BJ (cell line): Measurements from ENCODE around the gene NF1. TPM values are rescaled to one million over a fixed set of nuclear protein-coding genes. Genes with fewer than 3 reads are reported as not detected.

Source experiments
- CTCF ChIA-PET: fragments of 350-600 bp; formaldehyde crosslinking; extraction: SDS; loops from one replicate; lab custom pipeline; 2021; ENCODE audit warnings: antibody characterized with exemption, inconsistent platforms; lab: Yijun Ruan, JAX
- POLR2A ChIA-PET: fragments of 300-600 bp; sonication (Branson Sonifier 250); formaldehyde crosslinking; extraction: SDS; loops from one replicate; lab custom pipeline; 2021; ENCODE audit warnings: antibody characterized with exemption; lab: Charles Lee
- DNase-seq: peaks from one replicate; pipeline ENCODE4 v3.0.0-alpha.2; 2011; ENCODE audit warnings: low read depth
- H3K27me3 ChIP-seq: 2 replicates; pipeline ENCODE4 v1.6.0; 2011; ENCODE audit warnings: low read length; ENCODE audit not compliant: control insufficient read depth, insufficient read depth
- H3K36me3 ChIP-seq: 2 replicates; pipeline ENCODE4 v1.5.1; 2011; ENCODE audit warnings: low read length; ENCODE audit not compliant: control insufficient read depth, insufficient read depth
- H3K4me3 ChIP-seq: 2 replicates; pipeline ENCODE4 v1.5.1; 2011; ENCODE audit warnings: low read depth, mild to moderate bottlenecking, control low read depth, low read length
- polyA plus RNA-seq: library from polyadenylated mRNA; depleted of rRNA; stranded (reverse); fragments of >200 nt; gene quantifications from 2 replicates; pipeline ENCODE4 v1.2.3, GENCODE V29; 2011
- TF ChIP-seq, protein P1 (sequence below): IDR thresholded peaks from 2 replicates; pipeline ENCODE4 v1.5.1; 2011; ENCODE audit warnings: low read depth, mild to moderate bottlenecking, control low read depth, inconsistent platforms, low read length, moderate library complexity; ENCODE audit not compliant: insufficient read depth

NF1 gene
- polyA plus RNA-seq, 1 experiment, result 29.3 TPM

- CTCF ChIA-PET, result no interaction called here
- TF ChIP-seq, protein P1, sequence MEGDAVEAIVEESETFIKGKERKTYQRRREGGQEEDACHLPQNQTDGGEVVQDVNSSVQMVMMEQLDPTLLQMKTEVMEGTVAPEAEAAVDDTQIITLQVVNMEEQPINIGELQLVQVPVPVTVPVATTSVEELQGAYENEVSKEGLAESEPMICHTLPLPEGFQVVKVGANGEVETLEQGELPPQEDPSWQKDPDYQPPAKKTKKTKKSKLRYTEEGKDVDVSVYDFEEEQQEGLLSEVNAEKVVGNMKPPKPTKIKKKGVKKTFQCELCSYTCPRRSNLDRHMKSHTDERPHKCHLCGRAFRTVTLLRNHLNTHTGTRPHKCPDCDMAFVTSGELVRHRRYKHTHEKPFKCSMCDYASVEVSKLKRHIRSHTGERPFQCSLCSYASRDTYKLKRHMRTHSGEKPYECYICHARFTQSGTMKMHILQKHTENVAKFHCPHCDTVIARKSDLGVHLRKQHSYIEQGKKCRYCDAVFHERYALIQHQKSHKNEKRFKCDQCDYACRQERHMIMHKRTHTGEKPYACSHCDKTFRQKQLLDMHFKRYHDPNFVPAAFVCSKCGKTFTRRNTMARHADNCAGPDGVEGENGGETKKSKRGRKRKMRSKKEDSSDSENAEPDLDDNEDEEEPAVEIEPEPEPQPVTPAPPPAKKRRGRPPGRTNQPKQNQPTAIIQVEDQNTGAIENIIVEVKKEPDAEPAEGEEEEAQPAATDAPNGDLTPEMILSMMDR, result no peak
- Histone ChIP-seq H3K27me3 (no peaks in the 10 kb centered on the region), H3K4me3 (no peak overlapping the region), H3K36me3 (no peaks in the 10 kb centered on the region; the same call in 1 of the 2 replicates)
- no peak for DNase-seq
- POLR2A ChIA-PET, result no interaction called here
Observed at GRCh38 chr17:31158746-31159377, 64.1 kb downstream of the NF1 start.

DNA sequence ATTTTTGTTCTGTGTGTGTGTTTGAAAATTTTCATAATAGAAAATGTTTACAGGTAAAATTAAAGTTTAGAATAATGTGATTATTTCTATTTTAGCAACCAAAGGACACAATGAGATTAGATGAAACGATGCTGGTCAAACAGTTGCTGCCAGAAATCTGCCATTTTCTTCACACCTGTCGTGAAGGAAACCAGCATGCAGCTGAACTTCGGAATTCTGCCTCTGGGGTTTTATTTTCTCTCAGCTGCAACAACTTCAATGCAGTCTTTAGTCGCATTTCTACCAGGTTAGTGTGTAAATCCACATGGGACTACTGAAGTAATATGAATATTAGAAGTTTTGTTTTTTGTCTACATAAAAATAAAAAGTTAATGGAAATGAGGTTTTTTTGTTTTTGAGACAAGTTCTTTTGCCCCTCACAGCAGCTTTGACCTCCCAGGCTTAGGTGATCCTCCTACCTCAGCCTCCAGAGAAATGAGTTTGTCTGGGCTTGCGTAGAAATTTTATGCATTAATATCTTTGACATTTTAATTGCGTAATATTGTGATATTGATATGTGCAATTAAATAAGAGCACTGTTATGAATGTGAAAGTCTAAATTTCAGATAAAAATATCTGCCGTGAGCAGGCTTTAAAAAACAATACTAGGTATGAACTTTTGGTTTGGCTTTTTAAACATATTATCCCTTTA lies 68.5 kb downstream of the NF1 start:
- CTCF ChIA-PET, result no interaction called here
- POLR2A ChIA-PET, result no interaction called here
- Histone ChIP-seq H3K4me3 (no peak overlapping the region), H3K36me3 (no peaks in the 10 kb centered on the region; the same call in 1 of the 2 replicates), H3K27me3 (no peaks in the 10 kb centered on the region)
- no peak for DNase-seq
- TF ChIP-seq, protein P1, result no peak

DNA sequence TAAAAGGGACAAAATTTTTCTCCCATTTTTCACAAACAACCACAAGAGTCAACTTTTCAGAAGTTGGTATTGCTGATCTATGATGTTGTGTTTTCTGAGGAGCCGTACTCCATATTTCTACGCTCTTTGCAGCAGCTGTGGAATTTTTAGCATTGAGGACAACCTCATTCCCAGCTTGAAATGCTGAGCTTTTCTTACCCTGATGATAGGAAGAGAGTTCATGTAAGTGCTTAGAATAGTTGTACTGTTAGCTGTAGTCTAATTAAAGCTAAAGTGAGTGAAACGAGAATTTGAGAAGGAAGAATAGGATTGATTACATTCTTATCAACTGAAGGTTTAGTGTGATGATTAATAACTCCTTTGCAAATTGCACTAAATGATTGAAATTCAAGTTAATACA lies 72.3 kb downstream of the NF1 start:
- POLR2A ChIA-PET, result no interaction called here
- CTCF ChIA-PET, result no interaction called here
- H3K27me3 ChIP-seq, result no peaks in the 10 kb centered on the region
- TF ChIP-seq, protein P1, result no peak
- H3K4me3 ChIP-seq, result no peak overlapping the region
- H3K36me3 ChIP-seq, result no peaks in the 10 kb centered on the region; the same call in 1 of the 2 replicates
- no peak for DNase-seq

DNA sequence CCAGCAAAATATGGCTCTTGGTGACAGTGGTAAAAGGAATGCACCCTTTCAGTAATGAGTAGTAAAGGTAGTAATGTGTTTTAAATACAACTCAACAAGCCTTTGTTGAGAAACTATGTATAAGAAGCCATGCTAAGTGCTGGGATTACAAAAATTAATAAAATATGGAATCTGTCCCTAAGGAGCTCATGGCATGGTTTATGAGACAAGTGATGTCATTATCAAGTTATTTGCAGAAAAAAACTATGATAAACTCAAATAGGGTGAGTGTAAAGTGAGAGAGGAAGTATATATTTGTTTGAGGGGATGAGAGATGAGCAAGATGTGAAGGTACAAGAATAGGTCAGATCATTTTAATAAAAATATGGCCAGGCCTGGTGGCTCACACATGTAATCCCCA lies 76.9 kb downstream of the NF1 start:
- TF ChIP-seq, protein P1, result no peak
- DNase-seq, result no peak
- no peaks in the 10 kb centered on the region for H3K27me3 ChIP-seq

GRCh38 chr17:31172388-31172787 lies 77.6 kb downstream of the NF1 start:
- Histone ChIP-seq H3K4me3 (no peak overlapping the region), H3K36me3 (no peaks in the 10 kb centered on the region), H3K27me3 (no peaks in the 10 kb centered on the region)
- POLR2A ChIA-PET, result no interaction called here
- CTCF ChIA-PET, result no interaction called here
- DNase-seq, result no peak
- TF ChIP-seq, protein P1, result no peak

More for the DNA sequence above, 76.9 kb downstream of the NF1 start:
- no peaks in the 10 kb centered on the region for H3K36me3 ChIP-seq
- ChIA-PET POLR2A (no interaction called here), CTCF (no interaction called here)
- H3K4me3 ChIP-seq, result no peak overlapping the region
